GM21528 (cell line): ENCODE data around the gene MCF2L.

Source experiments
- ATAC-seq: cut with Tn5 transposase; IDR thresholded peaks from one replicate; pipeline ENCODE4 v1.9.1; 2021; ENCODE audit warnings: mild to moderate bottlenecking, moderate library complexity; ENCODE audit not compliant: unreplicated experiment, low FRiP score

MCF2L gene

GRCh38 chr13:113117911-113118260, 148.9 kb downstream of the MCF2L start:
- ATAC-seq: no peak

DNA sequence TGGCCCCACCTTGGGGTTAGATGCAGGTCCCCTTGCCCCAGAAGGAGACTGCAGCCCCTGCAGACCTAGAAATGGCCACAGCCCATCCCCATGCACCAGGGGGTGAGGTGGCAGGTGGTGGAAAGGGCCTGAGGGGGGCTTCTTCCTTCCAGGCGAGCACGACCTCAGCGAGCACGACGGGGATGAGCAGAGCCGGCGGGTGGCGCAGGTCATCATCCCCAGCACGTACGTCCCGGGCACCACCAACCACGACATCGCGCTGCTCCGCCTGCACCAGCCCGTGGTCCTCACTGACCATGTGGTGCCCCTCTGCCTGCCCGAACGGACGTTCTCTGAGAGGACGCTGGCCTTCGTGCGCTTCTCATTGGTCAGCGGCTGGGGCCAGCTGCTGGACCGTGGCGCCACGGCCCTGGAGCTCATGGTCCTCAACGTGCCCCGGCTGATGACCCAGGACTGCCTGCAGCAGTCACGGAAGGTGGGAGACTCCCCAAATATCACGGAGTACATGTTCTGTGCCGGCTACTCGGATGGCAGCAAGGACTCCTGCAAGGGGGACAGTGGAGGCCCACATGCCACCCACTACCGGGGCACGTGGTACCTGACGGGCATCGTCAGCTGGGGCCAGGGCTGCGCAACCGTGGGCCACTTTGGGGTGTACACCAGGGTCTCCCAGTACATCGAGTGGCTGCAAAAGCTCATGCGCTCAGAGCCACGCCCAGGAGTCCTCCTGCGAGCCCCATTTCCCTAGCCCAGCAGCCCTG, 149.4 kb downstream of the MCF2L start:
- no peak for ATAC-seq

- no peak for ATAC-seq
These were observed 150.3 kb downstream of the MCF2L start for GRCh38 chr13:113119166-113119821.

DNA sequence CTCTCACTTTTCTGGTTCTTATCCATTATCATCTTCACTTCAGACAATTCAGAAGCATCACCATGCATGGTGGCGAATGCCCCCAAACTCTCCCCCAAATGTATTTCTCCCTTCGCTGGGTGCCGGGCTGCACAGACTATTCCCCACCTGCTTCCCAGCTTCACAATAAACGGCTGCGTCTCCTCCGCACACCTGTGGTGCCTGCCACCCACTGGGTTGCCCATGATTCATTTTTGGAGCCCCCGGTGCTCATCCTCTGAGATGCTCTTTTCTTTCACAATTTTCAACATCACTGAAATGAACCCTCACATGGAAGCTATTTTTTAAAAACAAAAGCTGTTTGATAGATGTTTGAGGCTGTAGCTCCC, 150.8 kb downstream of the MCF2L start:
- no peak for ATAC-seq

GRCh38 chr13:113120300-113121182, 151.5 kb downstream of the MCF2L start:
- ATAC-seq: no peak

GRCh38 chr13:113121183-113121927, 152.3 kb downstream of the MCF2L start:
- ATAC-seq: no peak

DNA sequence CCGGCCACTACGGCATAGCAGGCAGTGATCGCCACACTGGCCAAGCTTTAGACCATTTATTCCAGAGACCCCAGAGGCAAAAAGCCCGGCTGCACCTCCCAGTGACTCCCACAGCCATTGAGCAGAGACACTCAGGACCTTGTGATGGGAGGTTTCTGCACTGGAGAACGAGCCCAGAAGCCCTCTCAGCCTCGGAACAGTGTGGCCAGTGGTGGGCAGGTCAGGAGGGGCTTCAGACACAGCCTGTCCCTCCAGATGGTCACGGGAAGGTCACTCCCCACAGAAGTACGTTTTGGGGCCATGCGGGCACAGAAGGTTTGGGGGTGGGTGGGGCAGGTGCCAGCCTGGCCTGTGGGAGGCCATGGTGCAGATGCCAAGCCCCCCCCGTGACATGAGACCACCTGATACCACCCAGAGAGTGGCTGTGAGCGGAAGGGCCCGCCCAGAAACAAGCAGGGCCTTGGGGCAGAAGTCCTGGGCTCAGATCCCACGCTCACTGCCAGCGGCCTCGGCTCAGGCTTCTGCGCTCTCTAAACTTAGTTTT, 153.0 kb downstream of the MCF2L start:
- no peak for ATAC-seq

DNA sequence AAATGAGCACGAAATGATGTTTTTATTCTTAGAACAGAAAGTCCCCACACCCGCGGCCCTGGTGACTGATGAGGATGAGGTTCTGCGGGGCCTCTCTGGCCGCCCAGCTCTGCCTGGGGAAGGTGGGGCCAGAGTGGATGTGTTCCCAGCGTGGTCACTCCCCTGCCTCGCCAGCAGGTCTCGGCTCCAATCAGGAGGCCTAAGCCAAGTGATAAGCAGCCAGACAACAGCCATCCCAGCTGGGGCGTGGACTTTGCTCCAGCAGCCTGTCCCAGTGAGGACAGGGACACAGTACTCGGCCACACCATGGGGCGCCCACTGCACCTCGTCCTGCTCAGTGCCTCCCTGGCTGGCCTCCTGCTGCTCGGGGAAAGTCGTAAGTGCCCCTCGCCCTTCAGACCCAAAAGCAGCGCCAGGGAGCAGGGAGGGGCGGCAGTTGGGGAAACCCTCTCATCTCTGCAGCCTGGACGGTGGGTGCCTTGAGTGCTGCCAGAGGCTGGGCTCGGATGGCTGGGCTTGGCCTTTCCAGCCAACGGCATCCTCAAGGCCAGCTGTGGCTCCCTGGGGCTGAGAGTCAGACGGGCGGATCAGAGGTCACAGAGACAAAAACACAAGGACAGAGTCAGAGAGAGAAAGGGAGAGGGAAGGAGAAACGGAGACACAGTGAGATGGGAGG, 153.7 kb downstream of the MCF2L start, which contains the start of gene F10:
TSS of gene F10 (plus strand) at position 250 of the 676 bp plus-strand sequence. CDS start at position 307, 57 bp downstream.
- no peak for ATAC-seq

- ATAC-seq: no peak
These were observed 154.5 kb downstream of the MCF2L start for GRCh38 chr13:113123226-113124201.

DNA sequence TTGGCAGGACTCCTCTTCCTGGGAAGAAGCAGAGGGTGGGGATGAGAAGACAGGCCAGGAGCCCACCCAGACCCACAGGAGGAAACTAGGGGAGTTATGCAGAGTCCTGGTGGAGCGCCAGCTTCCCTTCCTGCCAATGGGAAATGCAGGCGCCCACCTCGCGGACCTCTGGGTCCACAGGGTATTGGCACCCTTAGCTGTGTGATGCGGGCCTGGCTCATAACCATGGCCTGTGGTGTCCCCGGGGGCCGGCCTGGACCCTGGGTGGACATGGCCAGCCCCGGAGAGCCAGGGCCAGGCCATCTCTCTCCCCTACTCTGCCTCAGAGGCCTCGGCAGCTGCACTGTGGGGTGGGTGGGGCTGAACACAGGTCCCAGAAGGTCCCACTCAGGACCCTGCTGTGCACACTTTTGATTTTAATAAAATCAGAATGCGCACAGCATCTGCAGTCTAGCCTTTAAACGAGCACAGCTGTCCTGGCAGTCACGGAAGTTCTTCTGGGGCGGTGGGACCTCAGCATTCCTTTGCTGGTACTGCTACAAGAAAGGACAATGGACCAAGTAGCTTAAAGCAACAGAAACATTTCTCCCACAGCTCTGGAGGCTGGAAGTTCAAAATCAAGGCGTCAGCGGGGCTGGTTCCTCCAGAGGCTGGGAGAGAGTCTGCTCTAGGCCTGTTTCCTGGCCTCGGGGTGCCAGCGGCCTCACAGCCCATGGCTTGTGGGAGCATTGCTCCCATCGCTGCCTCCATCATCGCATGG, 155.4 kb downstream of the MCF2L start:
- no peak for ATAC-seq

DNA sequence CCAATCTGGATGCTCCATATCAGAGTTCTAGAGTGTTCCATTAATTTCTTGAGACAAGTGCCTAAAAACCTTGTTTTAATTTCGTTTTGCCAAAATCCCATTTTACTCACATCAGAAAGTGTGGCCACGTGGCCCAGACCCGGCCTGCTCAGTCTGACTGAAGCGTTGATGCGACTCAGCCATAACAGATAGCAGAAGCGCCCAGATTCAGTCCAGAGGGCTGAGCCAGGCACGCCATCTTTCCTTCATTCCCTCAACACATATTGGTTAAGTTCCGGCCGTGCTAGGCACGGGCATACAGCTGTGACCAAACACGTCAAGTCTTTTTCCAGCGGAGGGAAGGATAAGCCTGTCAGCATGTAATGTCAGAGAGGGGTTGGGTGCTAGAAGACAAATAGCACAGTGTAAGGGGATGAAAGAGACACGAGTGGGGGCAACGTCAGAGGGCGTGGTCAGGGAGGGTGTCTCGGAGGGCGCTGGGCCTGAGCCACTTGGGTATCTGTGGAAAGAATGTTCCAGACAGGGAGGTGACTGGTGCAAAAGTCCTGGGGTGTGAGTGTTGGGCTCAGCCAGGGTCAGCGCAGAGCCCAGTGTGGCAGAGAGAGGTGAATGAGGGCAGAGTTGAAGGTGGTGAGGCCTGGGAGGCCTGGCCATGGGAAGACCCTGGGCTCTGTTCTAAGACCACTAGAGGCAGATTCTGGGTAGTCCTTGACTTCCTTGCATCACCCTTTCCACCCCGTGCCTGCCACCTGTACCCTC, 156.7 kb downstream of the MCF2L start:
- ATAC-seq: no peak

DNA sequence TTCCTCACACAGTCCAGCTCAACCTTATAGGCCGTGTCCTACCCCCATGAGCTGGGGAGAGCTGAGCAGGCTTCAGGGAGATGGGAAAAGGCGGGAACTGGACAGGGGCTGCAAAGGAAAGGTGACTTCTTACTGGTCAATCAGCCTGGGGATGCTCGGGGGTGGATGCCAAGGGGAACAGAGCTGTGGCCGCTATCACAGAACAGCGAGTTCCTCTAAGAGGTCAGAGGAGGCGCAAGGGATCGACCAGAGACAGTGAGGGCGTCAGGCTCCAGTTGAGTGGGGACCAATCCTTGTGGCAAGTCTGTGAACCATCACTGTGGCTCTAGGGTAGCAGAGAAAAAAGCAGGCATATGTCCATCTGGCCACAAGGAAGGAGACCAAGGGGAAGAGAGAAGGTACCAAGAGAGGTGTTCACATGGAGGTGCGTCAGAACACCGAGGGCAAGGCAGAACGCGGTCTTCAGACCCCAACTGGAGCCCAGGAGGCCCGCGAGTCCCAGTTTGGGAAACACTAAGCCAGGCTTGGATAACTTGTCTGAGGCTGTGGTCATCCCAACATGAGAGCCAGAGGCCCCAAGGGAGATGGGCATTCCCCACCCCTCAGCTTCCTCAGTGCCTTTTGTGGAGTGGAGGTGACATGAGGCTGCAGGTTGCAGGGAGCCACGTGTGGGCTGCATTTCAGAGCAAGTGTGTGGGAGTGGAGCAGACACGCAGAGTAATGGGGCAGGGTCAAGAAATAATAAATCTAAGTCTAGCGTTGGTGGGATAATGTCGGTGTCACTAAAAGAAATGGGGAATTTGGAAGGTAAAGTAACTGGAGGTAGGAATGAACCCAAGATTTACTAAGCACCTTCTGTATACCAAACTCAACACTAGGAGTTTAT, 157.5 kb downstream of the MCF2L start:
- ATAC-seq: no peak

- ATAC-seq: no peak
These were observed 160.5 kb downstream of the MCF2L start for GRCh38 chr13:113129480-113129879.

DNA sequence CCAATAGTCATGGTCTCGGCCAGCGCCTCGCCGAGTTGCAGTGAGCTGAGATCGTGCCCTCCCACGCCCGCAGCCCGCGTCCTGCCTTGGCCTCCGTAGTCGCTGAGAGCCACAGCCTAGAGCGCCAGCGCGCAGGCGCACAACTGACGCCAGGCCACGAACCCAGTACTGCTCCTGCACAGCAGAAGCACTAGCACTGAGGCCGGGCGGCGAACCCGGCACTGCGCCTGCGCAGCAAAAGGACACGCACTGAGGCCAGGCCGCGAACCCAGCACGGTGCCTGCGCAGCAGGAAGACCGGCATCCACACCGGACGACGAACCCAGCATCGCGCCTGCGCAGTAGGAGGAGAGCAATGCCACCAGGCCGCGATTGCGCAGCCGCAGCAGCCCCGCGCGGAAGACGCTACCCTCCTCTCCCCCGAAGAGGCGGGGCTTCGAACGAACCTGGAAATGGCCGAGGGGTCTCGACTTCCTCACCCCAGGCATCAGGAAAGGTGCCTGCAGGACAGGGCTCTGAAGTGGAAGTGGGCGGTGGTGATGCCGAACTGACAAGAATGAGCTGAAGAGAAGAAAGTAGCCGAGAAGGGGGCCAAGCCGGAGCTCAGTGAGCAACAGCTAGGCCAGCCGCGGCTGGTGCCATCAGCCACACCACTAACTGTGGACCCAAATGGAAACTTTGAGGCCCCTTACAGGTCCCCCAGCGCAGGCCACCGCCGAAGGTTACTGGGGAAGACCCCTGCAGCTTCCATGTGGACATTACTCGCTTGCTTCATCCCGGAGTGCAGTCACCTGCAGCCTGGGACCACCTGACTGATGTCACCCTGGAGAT, 161.1 kb downstream of the MCF2L start:
- ATAC-seq: no peak

DNA sequence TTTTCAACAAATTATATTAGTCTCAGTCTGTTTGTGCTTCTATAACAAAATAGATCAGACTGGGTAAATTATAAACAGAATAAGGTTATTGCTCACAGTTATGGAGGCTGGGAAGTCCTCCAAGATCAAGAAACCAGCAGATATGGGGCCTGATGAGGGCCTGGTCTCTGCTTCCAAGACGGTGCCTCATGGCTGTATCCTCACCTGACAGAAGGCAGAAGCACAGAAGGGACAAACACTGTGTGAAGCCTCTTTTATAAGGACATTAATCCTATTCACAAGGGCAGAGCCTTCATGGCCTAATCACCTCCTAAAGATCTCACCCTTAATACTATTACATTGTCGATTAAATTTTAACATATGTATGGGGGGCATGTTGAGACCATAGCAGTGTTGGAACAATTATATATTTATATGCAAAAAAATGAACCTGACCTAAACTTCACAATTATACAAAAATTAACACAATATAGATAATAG, 166.3 kb downstream of the MCF2L start:
- ATAC-seq: no peak
